ENCODE results near the gene RO60. TPM values are rescaled to one million over a fixed set of nuclear protein-coding genes. Genes with fewer than 3 reads are reported as not detected.
A peak's percentile ranks its signal among the peaks of the same experiment; 100 is the strongest.

The RO60 gene
- total and polyA plus RNA-seq, 2 of the 13 experiments (the other 11 are each of a cell fraction or from before 2014, with no cell fraction given) = 20.3 to 53.7 TPM

DNA sequence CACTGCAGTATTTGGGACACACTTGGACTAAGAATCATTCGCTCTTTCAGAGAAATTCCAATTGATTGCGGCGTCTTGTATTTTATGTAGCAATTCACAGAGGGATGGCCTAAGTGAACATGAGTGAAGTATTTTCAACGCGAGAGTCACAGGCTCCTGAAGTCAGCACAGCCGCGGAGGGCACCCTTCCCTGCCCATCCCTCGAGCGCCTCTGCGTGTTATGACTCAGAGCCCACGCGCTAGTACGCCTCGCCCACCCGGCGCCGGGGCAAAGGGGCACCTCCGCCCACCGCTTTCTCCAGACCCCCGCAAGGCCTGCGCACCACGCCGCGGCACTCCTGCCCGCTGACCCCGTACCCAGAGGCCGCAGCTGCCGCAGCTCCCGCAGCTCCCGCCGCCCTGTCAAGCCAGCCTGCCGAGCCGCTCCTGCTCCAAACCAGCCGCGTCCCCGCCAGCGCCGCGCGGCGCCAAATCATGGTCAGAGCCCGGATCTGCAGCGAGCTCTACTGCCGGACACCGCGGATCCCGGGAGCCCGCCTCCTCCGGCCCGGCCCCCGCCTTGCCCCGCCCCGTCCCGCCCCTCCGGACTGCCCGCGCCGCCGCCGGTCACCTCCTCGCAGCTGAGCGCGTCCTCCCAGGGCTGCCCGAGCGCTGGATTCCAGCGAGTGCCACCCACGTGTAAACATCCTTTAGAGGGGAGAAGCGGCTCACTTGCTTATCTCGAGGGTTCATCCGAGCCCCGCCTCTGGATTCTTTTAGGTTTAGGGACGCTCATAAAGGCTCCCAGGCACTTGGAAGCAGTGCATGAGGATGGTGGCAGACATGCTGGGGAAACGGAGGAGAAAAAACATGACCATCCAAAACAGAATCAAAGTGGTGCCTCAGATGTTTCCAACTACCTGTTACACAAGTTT lies 45.8 kb downstream of the RO60 start, which contains the start of gene GLRX2 (continued):
- TF ChIP-seq TSC22D2 (CRISPR knock-in tag; IDR thresholded peaks at IDR 0.05; ENCODE audit: borderline replicate concordance) (no peak), ZNF615 (CRISPR knock-in tag; IDR thresholded peaks at IDR 0.05; ENCODE audit: borderline replicate concordance) (no peak), FOXM1 (CRISPR knock-in tag; IDR thresholded peaks at IDR 0.05) (no peak), ZNF746 (CRISPR knock-in tag; IDR thresholded peaks at IDR 0.05) (0 out of 2 replicates have a peak, but pooled peaks have one; percentile 16), FOSL1 (CRISPR knock-in tag; IDR thresholded peaks at IDR 0.05; ENCODE audit: borderline replicate concordance) (no peak), ZNF3 (CRISPR knock-in tag; IDR thresholded peaks at IDR 0.05) (no peak), IRF1 (CRISPR knock-in tag; IDR thresholded peaks at IDR 0.05; ENCODE audit: low read depth) (no peak), GATAD1 (CRISPR knock-in tag; IDR thresholded peaks at IDR 0.05) (peak; percentile 57; the same call in 1 of the 2 replicates), ZFP36L1 (CRISPR knock-in tag; IDR thresholded peaks at IDR 0.05) (no peak), ZNF704 (CRISPR knock-in tag; IDR thresholded peaks at IDR 0.05; ENCODE audit: borderline replicate concordance) (no peak; the same call in 1 of the 2 replicates), NRL (CRISPR knock-in tag; IDR thresholded peaks at IDR 0.05; ENCODE audit: borderline replicate concordance) (peak; percentile 74; the same call in 1 of the 2 replicates), SOX6 (IDR thresholded peaks at IDR 0.05) (no peak), SOX6 (CRISPR knock-in tag; IDR thresholded peaks at IDR 0.05) (peak; percentile 53; the same call in 1 of the 2 replicates), ZNF441 (CRISPR knock-in tag; IDR thresholded peaks at IDR 0.05; ENCODE audit: borderline replicate concordance) (peak; percentile 39; the same call in 1 of the 2 replicates), MZF1 (CRISPR knock-in tag; IDR thresholded peaks at IDR 0.05; ENCODE audit: borderline replicate concordance) (no peak), SP140L (CRISPR knock-in tag; IDR thresholded peaks at IDR 0.05; ENCODE audit: borderline replicate concordance) (no peak), ZNF430 (CRISPR knock-in tag; IDR thresholded peaks at IDR 0.05) (no peak), ATF2 (CRISPR knock-in tag; IDR thresholded peaks at IDR 0.05) (0 out of 2 replicates have a peak, but pooled peaks have one; percentile 39), ZNF747 (CRISPR knock-in tag; IDR thresholded peaks at IDR 0.05; ENCODE audit: borderline replicate concordance) (no peak)
- TF ChIP-seq, protein P1, sequence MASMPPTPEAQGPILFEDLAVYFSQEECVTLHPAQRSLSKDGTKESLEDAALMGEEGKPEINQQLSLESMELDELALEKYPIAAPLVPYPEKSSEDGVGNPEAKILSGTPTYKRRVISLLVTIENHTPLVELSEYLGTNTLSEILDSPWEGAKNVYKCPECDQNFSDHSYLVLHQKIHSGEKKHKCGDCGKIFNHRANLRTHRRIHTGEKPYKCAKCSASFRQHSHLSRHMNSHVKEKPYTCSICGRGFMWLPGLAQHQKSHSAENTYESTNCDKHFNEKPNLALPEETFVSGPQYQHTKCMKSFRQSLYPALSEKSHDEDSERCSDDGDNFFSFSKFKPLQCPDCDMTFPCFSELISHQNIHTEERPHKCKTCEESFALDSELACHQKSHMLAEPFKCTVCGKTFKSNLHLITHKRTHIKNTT (CRISPR knock-in tag; IDR thresholded peaks at IDR 0.05) = no peak
- TF ChIP-seq, protein P2, sequence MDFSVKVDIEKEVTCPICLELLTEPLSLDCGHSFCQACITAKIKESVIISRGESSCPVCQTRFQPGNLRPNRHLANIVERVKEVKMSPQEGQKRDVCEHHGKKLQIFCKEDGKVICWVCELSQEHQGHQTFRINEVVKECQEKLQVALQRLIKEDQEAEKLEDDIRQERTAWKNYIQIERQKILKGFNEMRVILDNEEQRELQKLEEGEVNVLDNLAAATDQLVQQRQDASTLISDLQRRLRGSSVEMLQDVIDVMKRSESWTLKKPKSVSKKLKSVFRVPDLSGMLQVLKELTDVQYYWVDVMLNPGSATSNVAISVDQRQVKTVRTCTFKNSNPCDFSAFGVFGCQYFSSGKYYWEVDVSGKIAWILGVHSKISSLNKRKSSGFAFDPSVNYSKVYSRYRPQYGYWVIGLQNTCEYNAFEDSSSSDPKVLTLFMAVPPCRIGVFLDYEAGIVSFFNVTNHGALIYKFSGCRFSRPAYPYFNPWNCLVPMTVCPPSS (IDR thresholded peaks at IDR 0.05) = no peak
- TF ChIP-seq, protein P3, sequence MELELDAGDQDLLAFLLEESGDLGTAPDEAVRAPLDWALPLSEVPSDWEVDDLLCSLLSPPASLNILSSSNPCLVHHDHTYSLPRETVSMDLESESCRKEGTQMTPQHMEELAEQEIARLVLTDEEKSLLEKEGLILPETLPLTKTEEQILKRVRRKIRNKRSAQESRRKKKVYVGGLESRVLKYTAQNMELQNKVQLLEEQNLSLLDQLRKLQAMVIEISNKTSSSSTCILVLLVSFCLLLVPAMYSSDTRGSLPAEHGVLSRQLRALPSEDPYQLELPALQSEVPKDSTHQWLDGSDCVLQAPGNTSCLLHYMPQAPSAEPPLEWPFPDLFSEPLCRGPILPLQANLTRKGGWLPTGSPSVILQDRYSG (CRISPR knock-in tag; IDR thresholded peaks at IDR 0.05) = 0 out of 2 replicates have a peak, but pooled peaks have one; percentile 23

Data from HepG2 (cell line).